Adrenal gland (tissue), 12 donors: ENCODE results near the gene DUX4. TPM values are rescaled to one million over a fixed set of nuclear protein-coding genes. Genes with fewer than 3 reads are reported as not detected.

Experiments used
- polyA plus RNA-seq, 3 donors: library from polyadenylated mRNA; stranded (reverse); fragments of 200-250 nt in 2 of 3; fragments of 350-450 nt in 1 of 3; fragmentation: Illumina TruSeq in 1 of 3; extraction: RNeasy Lipid Tissue Mini Kit (QIAGEN cat#74804) in 1 of 3; gene quantifications; one replicate each; pipeline ENCODE4 v1.2.3, GENCODE V29; 2013 to 2014
- small RNA-seq, 2 donors: library from RNA; depleted of rRNA; stranded (forward); fragments of <200 nt; gene quantifications; one replicate each; pipeline ENCODE3, GENCODE V24; 2016
- total RNA-seq, 9 donors: library from RNA; depleted of rRNA in 4 of 9; stranded (reverse); fragments of >200 nt in 4 of 9; fragments of 120-200 nt in 1 of 9; fragmentation: NEBNext Ultra II Directional in 1 of 9; extraction: Animal tissue kit (Norgen Biotek cat#: 25700) in 1 of 9; gene quantifications; one replicate each; pipeline versions ENCODE4 v1.1.0 to v1.2.4, GENCODE V29; 2013 to 2023
- donor health status: healthy with polysubstance abuse.
- donor health status: Bipolar disorder and iron deficiency.
- donor health status: DM: yes; HTN: yes; CAD: no.
- donor health status: DM: no; HTN: no; CAD: no.
- donor health status: DM: no; HTN: no; CAD: no.
- donor health status: DM: yes; HTN: yes; CAD: no.

The DUX4 gene
- total and polyA plus RNA-seq, 12 donors = not detected

Small RNA genes lying within 50 kb of the gene (small RNA-seq; reads per million reads assigned to genes)
- gene AC215524.1 = 0 reads per million in 2 donors

Other genes starting within 250 kb of the DUX4 start
- 10 to 100 TPM; 20.5 to 53.4 (median 39.6) TPM for gene FRG1, start 232.9 kb upstream of the DUX4 start, total RNA-seq
- gene FRG1, start 232.9 kb upstream of the DUX4 start, polyA plus RNA-seq = 10 to 100 TPM; 25.5 to 79.0 (median 29.4) TPM
- not detected for gene FRG2, start 146.5 kb upstream of the DUX4 start, total RNA-seq
- not detected for gene FRG2, start 146.5 kb upstream of the DUX4 start, polyA plus RNA-seq
- gene DBET, start 109.3 kb upstream of the DUX4 start, total RNA-seq = not detected
- not detected for gene DBET, start 109.3 kb upstream of the DUX4 start, polyA plus RNA-seq